ENCODE data around the gene PARVA.

PARVA gene

DNA sequence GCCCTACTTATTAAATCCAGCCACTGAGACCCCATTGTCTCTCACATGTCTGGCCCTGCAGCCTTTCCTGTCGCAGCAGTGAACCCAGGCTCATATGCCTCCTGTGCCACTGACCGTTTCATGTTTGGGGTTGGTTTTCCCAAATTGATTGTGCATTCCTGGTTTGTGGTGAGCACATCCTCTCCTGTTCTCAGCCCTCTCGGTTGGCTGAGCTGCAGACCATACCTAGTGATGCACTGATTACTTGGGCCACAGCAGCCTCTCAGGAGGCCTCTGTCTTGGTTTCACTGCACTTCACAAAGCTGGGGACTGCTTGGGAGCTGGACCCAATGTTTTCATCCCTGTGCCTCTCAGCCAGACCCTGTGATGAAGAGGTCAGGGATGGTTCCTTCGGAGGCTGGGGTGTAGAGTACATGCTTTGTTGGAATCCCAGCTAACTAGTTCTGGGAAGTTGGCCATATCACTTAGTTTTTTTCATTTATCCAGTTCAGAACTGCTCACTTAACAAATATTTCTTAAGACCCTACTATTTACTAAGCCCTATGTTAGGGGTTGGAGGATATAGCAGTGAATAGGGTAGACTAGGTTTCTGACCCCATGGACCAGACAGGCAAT is 30.9 kb downstream of the PARVA start:
- DNase-seq, result no peak

DNA sequence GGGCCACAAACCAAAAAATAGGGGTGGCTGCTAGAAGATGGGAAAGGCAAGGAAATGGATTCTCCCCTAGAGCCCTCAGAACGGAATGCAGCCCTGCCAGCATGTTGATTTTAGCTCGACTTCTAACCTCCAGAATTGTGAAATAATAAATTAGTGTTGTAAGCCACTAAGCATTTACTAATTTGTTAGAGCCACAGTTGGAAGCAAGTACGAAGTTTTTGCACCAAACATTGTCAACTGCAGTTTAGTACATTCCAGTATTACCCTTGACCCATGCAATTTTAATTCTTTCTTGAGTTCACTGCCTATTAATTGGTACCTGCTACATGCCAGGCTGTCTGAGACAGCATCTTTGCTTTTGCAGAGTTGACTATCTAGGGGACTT is 32.2 kb downstream of the PARVA start:
- no peak for DNase-seq

DNA sequence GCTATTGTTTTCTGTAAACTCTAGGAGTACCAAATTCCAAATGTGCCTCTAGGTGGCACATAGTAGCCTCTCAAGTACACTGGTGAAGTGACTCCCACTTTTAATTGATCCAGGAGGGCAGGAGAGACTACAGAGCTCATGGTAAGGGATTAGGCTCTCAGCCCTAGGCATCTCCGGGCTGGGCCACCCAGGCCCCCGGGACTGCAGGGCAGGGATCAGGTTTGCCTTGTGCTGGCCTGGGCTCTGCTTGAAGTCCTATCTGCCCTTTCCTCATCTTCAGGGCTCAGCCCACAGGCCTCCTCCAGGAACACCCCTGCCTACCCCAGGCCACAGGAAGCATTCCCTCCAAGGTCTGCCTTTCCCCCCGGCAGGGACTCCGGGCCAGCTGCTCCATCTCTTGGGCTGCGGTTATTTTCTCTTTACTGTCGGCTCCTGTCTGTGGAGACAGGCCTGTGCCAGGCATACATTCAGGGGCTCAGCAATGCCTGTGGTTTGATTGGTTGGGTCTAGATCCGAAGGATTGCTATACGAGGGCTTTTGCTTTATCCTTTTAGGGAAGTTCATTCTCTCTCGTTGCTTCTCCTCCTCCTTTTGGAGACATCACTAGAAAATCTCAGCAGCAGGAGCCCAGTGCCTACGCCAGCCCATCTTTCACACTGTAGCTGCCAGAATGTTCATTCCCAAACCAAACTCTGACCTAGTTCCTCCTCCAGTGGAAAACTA is 32.8 kb downstream of the PARVA start:
- DNase-seq, result no peak

DNA sequence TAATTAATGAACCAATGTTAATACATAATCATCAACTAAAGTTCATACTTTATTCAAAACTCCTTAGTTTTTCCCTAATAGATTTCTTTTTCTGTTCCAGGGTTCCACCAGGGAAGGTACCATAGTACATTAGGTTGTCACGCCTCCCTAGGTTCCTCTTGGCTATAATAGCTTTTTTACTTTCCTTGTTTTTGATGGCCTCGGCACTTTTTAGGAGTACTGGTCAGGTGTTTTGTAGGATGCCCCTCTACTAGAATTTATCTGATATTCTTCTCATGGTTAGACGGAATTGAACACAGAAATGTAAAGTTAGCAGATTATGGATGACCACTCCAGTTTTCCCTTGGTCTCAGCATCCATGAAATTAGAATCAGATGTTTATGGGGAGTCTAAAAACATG is 34.0 kb downstream of the PARVA start:
- no peak for DNase-seq

- no peak for DNase-seq
These were observed 34.7 kb downstream of the PARVA start for GRCh38 chr11:12411806-12412727.

DNA sequence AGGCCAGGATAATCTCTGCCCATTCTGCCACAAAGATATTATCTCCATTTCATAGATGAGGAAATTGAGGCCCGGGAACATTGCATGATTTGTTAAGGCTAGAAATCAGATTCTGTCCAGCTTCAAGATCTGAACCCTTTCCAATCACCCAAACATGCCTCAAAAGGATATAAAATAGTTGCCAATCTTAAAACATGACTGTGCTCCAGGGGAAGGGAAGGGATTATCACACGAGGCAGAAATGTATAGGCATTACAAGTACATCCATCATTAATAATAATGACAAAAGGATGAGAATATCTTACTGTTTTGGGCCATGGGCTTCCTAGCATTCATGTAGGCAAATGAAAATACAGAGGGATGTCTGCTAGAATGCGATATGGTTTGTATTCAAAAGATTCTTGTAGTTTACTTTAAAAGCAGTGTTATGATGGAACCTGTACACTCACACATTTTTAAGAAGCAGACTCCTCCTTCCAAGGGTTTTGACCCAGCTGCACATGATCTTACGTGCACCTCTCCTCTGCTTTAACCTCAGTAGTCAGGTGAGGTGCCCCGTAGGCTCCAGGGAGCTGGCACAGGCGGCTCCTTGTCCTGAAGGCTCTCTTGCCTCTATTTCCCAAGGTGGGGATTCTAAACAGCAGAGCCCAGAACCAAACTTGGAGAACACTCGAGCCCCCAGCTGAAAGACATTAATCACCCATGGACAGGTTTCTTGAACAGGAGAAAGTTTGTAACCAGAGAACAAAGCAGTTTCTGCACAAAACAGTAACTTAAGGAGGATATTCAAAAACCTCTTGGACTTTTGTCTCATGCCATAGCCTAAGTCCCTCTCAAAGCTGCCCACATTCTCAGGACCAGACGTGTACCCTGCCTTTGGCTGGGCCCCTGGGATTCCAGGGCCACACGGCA is 36.0 kb downstream of the PARVA start:
- no peak for DNase-seq

DNA sequence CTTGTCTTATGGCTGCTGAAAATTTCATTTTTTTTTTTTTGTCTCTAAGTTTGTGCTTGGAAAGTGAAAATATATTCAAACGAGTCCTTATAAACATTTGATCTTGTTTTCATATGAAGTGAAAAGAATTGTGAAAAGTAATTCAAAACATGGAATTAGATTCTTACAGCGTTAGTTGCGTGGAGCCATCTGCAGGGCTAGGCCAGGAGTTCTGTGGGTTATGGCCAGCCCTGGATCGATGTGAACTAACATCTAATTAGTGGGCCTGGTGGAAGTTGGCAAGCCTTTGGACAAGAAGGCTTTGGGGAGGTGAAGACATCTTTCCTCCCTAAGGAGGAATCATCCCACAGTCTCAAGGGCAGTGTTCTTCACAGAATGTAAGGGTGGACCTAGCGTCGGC is 37.2 kb downstream of the PARVA start:
- no peak for DNase-seq

DNA sequence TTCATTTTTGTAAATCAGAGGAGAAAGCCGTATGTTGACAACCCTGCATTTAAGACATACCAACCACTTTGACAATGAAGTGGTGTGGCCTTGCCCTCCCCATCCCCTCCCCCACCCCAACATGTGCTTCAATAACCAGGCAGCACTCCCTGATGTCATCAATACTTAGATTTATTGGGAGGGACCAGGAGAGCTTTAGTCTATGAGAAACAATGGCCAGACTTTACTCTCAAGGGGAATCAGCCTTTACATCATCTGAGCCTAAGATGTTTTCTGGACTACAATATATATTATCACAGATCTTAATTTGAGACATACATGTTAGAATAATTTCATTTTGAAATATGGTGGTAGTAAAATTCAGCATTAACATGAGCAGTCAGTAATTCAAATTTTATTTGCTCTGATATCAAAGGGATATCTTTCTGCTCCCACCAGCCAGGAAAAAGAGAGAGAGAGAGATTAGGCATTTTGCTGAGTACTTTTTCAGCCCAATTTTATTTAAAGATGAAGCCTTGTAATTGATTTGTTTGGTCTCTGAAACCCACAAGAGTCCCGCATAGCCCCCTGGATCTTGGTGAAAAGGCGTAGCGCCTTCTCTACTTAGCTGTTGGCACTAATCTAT is 38.1 kb downstream of the PARVA start:
- DNase-seq, result no peak

DNA sequence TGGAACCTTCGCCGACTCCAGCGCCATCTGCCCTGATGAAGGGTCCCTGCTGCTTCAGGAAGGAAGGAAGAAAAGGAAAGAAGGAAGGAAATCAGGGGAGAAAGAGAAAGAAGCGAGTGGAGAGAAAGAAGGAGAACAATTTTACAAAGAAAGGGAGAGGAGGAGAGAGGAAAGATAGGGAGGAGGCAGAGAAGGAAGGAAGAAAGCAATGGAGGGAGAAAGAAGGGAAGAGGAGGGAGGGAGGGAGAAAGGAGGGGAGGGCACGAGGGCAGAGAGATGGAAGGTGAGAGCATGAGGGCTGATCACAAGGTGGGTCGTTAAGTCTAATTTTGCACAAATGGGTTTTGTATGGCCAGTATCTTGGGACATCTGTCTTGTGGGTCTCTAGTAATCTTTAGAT is 39.2 kb downstream of the PARVA start:
- DNase-seq, result no peak

DNA sequence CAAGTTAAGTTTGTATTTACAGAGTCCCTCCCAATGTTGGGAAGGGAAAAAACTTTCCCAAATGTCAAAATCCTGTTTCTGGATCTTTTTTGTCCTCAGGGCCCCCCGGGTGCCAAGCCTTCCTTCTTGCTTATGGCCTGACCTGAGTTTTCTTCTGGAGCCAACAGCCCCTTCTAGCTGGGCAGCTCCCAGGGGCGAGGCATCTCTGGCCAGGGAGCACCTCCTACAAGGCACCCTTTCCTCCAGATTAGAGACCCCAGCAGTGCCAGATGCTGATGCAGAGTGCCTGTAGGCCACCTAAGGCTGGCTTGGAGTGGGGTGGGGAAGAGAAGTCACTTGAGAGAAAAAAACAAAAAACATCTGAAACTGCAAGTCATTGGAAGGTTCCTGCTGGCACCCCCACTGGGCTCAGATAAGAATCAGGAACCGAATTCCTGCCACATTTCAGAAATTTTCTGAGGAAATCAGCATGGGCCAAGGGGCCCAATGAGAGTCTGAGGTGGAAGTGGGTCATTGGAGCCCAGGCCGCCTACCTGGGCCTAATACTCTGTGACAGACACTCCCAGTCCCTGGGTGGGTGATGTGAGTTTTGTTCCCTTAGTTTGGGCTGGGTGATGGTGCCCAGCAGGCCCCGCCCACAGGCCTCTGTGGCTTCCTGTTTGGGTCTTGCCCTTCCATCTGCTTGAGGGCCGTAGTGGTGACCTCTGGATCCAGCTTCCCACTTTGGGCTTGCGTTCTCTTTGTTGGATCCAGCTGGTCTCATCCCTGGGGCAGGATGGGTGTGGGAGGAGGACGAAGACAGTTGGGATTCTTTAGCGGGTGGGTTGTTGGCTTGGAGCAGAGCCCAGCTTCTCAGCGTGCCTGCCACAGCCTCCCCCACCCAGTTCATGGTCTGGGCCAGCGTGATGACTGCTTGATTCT is 40.6 kb downstream of the PARVA start:
- no peak for DNase-seq

- no peak for DNase-seq
These were observed 42.7 kb downstream of the PARVA start for GRCh38 chr11:12420040-12420439.

GRCh38 chr11:12420706-12421105 is 43.3 kb downstream of the PARVA start:
- no peak for DNase-seq

DNA sequence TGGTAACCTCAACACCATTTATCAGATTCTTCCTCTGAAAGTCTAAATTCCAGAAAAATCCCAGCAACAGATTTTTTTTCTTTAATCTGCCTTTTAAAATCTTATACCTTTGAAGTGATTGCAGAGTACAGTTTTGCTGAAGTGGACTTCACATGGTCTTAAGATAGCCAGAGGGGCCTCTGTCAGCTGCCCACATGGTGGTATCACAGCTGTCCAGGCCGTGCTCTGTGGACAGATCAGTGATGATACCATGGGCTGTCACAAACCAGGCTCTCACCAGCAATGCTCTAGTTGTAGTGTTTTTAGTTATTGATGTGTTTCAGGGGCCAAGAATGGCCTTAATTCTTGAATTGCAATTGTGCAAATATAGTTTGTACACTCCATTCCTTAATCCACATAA is 44.0 kb downstream of the PARVA start:
- DNase-seq, result no peak

DNA sequence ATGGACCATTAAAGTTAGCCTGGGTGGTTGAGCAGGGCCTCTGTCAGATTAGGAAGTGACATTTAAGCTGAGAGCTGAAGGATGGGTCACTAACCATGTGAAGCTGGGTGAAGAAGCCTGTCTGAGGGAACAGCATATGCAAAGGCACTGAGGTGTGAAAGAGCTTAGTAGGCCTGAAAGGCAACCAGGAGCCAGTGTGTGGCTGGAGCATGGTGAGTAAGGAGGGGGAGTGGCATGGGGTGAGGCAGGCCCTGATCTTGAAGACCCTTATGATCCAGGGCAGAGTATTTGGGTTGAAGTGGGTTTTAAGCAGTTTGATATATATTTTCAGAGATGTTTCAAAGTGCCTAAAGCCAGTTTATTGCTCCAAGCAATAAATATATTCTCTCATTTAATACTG is 48.8 kb downstream of the PARVA start:
- no peak for DNase-seq

- DNase-seq, result no peak
These were observed 51.8 kb downstream of the PARVA start for GRCh38 chr11:12429155-12429554.

DNA sequence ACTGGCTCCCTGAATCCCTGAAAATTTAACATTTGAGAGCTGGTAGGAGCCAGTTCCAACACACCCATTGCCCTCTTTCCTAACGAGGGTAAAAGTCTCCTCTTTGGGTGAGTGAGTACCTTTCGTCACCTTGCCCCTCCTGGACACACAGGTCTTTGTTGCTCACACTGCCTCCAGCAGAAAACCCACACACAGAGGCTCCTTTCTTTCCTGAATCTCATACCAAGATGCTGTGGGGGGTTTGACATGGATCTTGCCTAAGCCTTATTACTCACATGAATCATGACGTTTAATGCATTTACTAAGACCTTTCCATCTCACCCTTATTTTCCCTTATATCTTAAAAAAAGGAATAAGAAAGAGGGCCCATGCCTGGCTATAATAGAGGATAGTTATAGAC is 53.0 kb downstream of the PARVA start:
- DNase-seq, result no peak

DNA sequence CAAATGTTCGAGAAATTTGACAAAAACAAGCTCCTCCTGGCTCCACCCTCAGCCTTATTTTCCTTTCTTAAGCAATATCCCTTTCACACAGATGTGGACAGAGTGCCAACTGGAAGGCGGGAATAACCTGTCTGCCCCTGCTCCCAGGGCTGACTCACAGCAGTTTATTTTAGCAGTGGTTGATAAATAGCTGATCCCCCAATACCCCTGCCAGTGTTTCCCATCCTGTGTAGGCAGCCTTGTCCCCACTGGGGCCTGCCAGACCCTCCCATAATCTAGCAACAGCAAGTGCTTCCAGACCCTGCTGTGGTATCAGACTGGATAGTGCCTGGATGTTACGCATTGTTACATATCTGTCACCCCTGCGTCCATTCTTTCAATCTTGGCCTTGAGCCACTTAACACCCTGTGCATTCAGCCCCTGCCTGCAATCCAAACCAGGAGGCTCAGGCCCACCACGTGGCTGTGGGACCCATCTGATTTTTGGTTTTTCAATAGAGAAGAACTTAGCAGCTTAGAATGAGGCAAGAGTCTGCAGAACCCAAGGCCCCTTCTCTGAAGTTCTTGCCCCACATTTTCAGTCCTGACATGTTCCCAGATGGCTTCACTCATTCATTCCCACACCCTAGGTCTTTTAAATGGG is 53.7 kb downstream of the PARVA start:
- DNase-seq, result no peak

- DNase-seq, result no peak
These were observed 55.1 kb downstream of the PARVA start for GRCh38 chr11:12432507-12432906.

DNA sequence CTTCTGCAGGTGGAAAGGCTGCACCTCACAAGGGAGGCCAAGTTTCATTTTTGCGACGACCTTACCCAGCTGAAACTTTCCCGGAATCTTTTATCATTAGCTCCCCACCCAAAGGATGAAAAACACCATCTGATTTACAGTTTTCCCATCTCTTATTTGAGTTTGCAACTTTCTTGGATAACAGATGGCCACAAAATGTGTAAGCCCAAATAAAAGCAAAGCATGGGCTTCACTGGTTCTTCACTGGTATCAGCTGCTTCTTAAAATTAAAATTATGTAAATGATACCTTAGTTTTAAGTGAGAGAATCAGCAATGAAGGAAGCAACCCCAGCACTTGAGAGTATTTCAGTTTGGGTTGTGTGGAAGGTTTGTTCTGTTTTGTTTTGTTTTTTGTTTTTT is 55.8 kb downstream of the PARVA start:
- DNase-seq, result no peak

DNA sequence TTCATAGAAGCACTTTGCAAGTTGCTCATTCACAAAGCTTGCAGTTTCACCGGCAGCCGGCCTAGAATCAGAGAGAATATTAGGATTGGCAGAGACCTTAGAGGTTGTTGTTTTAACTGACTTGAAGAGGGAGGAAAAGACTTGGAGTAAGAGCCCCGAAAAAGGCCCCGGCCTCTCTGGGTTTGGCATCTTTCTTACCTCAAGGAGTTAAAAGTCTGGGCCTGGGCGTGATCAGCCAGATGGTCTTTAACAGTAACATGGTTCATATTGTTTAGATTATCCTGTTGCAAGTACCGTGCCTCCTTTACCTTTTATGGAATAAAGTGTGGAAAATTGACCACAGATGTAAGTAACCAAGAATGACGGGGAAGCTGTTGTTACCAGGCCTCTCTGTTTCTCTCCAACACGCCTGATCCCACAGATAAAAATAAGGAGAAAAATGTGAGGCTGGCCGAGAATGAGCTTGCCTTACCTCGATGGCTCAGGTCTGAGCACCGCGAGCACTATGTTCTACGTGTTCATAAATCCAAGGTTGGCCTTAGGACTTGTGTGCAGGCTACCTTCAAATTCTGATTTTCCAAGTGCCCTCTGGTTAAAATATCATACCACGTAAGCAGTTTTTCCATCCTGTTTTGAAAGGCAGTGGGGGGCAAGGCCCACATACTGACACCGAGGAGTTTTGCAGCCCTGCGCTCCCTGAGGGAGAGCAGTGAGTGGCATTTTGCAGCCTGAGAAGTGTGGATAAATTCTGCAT is 56.4 kb downstream of the PARVA start:
- DNase-seq, result no peak

Data from activated CD4-positive, CD25-positive, alpha-beta regulatory T cell (primary cell).